HEK293 (cell line): ENCODE results near the gene ARHGAP15.

Experiments
- CTCF ChIA-PET: fragments of 350-600 bp; formaldehyde crosslinking; extraction: SDS; loops from one replicate; lab custom pipeline; 2021; ENCODE audit warnings: antibody characterized with exemption; lab: Yijun Ruan, JAX
- POLR2A ChIA-PET: fragments of 300-600 bp; formaldehyde crosslinking; extraction: SDS; loops from one replicate; lab custom pipeline; 2020; ENCODE audit warnings: antibody characterized with exemption, inconsistent platforms; lab: Yijun Ruan, JAX
- H3K27ac ChIP-seq: fragments of 200-500 bp; sonication (Bioruptor generic); 2 replicates; pipeline ENCODE4 v1.5.1; 2014; ENCODE audit warnings: low read depth, low read length, control low read depth, inconsistent platforms; ENCODE audit errors: extremely low read depth
- H3K36me3 ChIP-seq, 2 experiments: fragments of 200-500 bp in 1 of 2; sonication (Bioruptor generic) in 1 of 2; 1 replicate in 1 of 2; 2 replicates in 1 of 2; pipeline ENCODE4 v1.5.1; 2014 to 2017; ENCODE audit warnings: inconsistent platforms in 2 of 2, low read length in 2 of 2; ENCODE audit not compliant: control insufficient read depth in 2 of 2, insufficient read depth in 1 of 2
- H3K4me1 ChIP-seq: fragments of 200-500 bp; sonication (Bioruptor generic); 2 replicates; pipeline ENCODE4 v1.5.1; 2014; ENCODE audit warnings: mild to moderate bottlenecking, low read length, inconsistent platforms; ENCODE audit not compliant: control insufficient read depth, insufficient read depth
- H3K4me3 ChIP-seq: 2 replicates; pipeline ENCODE4 v1.5.1; 2011; ENCODE audit warnings: low read depth, mild to moderate bottlenecking, control low read depth, low read length, moderate library complexity
- H3K9me3 ChIP-seq: fragments of 200-500 bp; sonication (Bioruptor generic); 2 replicates; pipeline ENCODE4 v1.5.1; 2014; ENCODE audit warnings: low read depth, low read length, inconsistent platforms; ENCODE audit not compliant: control insufficient read depth, insufficient read depth
- BCL11B ChIP-seq: fragments of 450-650 bp; formaldehyde crosslinking; IDR thresholded peaks from 2 replicates; pipeline ENCODE4 v1.5.1; 2016; ENCODE audit warnings: low read depth, missing biosample characterization, missing genetic modification characterization
- GFI1B ChIP-seq: fragments of 450-650 bp; formaldehyde crosslinking; IDR thresholded peaks from 2 replicates; pipeline ENCODE4 v1.5.1; 2016; ENCODE audit warnings: missing biosample characterization, missing genetic modification characterization
- KLF16 ChIP-seq: fragments of 450-650 bp; formaldehyde crosslinking; IDR thresholded peaks from 2 replicates; pipeline ENCODE4 v1.5.1; 2017; ENCODE audit warnings: missing biosample characterization, missing genetic modification characterization
- MEIS1 ChIP-seq: sonication (generic); formaldehyde crosslinking; IDR thresholded peaks from 2 replicates; pipeline ENCODE4 v1.8.1; 2022; ENCODE audit warnings: missing genetic modification reagents, mild to moderate bottlenecking, borderline replicate concordance
- SP3 ChIP-seq: fragments of 450-650 bp; formaldehyde crosslinking; IDR thresholded peaks from 2 replicates; pipeline ENCODE4 v1.5.1; 2016; ENCODE audit warnings: missing biosample characterization, missing genetic modification characterization
- ZFP3 ChIP-seq: fragments of 450-650 bp; formaldehyde crosslinking; IDR thresholded peaks from 2 replicates; pipeline ENCODE4 v1.5.1; 2016; ENCODE audit warnings: low read depth, missing biosample characterization, missing genetic modification characterization
- ZFP69B ChIP-seq: fragments of 450-650 bp; formaldehyde crosslinking; IDR thresholded peaks from 2 replicates; pipeline ENCODE4 v1.5.1; 2016; ENCODE audit warnings: missing biosample characterization, missing genetic modification characterization
- ZNF10 ChIP-seq: fragments of 450-650 bp; formaldehyde crosslinking; IDR thresholded peaks from 2 replicates; pipeline ENCODE4 v1.5.1; 2017; ENCODE audit warnings: missing biosample characterization, missing genetic modification characterization
- ZNF133 ChIP-seq: fragments of 450-650 bp; formaldehyde crosslinking; IDR thresholded peaks from 2 replicates; pipeline ENCODE4 v1.5.1; 2016; ENCODE audit warnings: missing biosample characterization, missing genetic modification characterization
- ZNF16 ChIP-seq: fragments of 450-650 bp; formaldehyde crosslinking; IDR thresholded peaks from 2 replicates; pipeline ENCODE4 v1.5.1; 2016; ENCODE audit warnings: low read depth, missing biosample characterization, missing genetic modification characterization
- ZNF169 ChIP-seq: fragments of 450-650 bp; formaldehyde crosslinking; IDR thresholded peaks from 2 replicates; pipeline ENCODE4 v1.5.1; 2016; ENCODE audit warnings: missing biosample characterization, missing genetic modification characterization
- ZNF221 ChIP-seq: fragments of 450-650 bp; formaldehyde crosslinking; IDR thresholded peaks from 2 replicates; pipeline ENCODE4 v1.5.1; 2017; ENCODE audit warnings: missing biosample characterization, missing genetic modification characterization, borderline replicate concordance
- ZNF23 ChIP-seq: fragments of 450-650 bp; formaldehyde crosslinking; IDR thresholded peaks from 2 replicates; pipeline ENCODE4 v1.5.1; 2016; ENCODE audit warnings: missing biosample characterization, missing genetic modification characterization, borderline replicate concordance
- ZNF311 ChIP-seq: fragments of 450-650 bp; formaldehyde crosslinking; IDR thresholded peaks from 2 replicates; pipeline ENCODE4 v1.5.1; 2017; ENCODE audit warnings: missing biosample characterization, missing genetic modification characterization, borderline replicate concordance
- ZNF404 ChIP-seq: fragments of 450-650 bp; formaldehyde crosslinking; IDR thresholded peaks from 2 replicates; pipeline ENCODE4 v1.5.1; 2017; ENCODE audit warnings: missing biosample characterization, missing genetic modification characterization
- ZNF488 ChIP-seq: fragments of 450-650 bp; formaldehyde crosslinking; IDR thresholded peaks from 2 replicates; pipeline ENCODE4 v1.5.1; 2016; ENCODE audit warnings: missing biosample characterization, missing genetic modification characterization
- ZNF521 ChIP-seq: fragments of 450-650 bp; formaldehyde crosslinking; IDR thresholded peaks from 2 replicates; pipeline ENCODE4 v1.5.1; 2017; ENCODE audit warnings: missing biosample characterization, mild to moderate bottlenecking, missing genetic modification characterization
- ZNF558 ChIP-seq: fragments of 450-650 bp; formaldehyde crosslinking; IDR thresholded peaks from 2 replicates; pipeline ENCODE4 v1.5.1; 2016; ENCODE audit warnings: missing biosample characterization, missing genetic modification characterization
- ZNF645 ChIP-seq: fragments of 450-650 bp; formaldehyde crosslinking; IDR thresholded peaks from 2 replicates; pipeline ENCODE4; 2016; ENCODE audit warnings: missing biosample characterization, missing genetic modification characterization
- ZNF654 ChIP-seq: fragments of 450-650 bp; formaldehyde crosslinking; IDR thresholded peaks from 2 replicates; pipeline ENCODE4 v1.5.1; 2016; ENCODE audit warnings: low read depth, missing biosample characterization, missing genetic modification characterization
- ZNF670 ChIP-seq: fragments of 450-650 bp; formaldehyde crosslinking; IDR thresholded peaks from 2 replicates; pipeline ENCODE4 v1.5.1; 2016; ENCODE audit warnings: missing biosample characterization, missing genetic modification characterization, low read depth
- ZNF677 ChIP-seq: fragments of 450-650 bp; IDR thresholded peaks from 2 replicates; pipeline ENCODE4 v1.5.0; 2018; ENCODE audit warnings: missing biosample characterization, mild to moderate bottlenecking, missing genetic modification characterization, moderate library complexity
- ZNF747 ChIP-seq: fragments of 450-650 bp; formaldehyde crosslinking; IDR thresholded peaks from 2 replicates; pipeline ENCODE4 v1.5.1; 2016; ENCODE audit warnings: missing biosample characterization, missing genetic modification characterization
- ZSCAN23 ChIP-seq: fragments of 450-650 bp; formaldehyde crosslinking; IDR thresholded peaks from 2 replicates; pipeline ENCODE4 v1.5.1; 2016; ENCODE audit warnings: missing biosample characterization, missing genetic modification characterization
- ZXDB ChIP-seq: fragments of 450-650 bp; formaldehyde crosslinking; IDR thresholded peaks from 2 replicates; pipeline ENCODE4 v1.5.1; 2016; ENCODE audit warnings: missing biosample characterization, missing genetic modification characterization
- TF ChIP-seq, protein P1 (sequence below): fragments of 450-650 bp; formaldehyde crosslinking; IDR thresholded peaks from 2 replicates; pipeline ENCODE4 v1.5.1; 2016; ENCODE audit warnings: missing biosample characterization, missing genetic modification characterization
- TF ChIP-seq, protein P2 (sequence below): fragments of 450-650 bp; formaldehyde crosslinking; IDR thresholded peaks from 2 replicates; pipeline ENCODE4 v1.5.1; 2016; ENCODE audit warnings: missing biosample characterization, missing genetic modification characterization
- TF ChIP-seq, protein P3 (sequence below): fragments of 450-650 bp; formaldehyde crosslinking; IDR thresholded peaks from 2 replicates; pipeline ENCODE4 v1.5.1; 2016; ENCODE audit warnings: missing biosample characterization, missing genetic modification characterization

Gene ARHGAP15

DNA sequence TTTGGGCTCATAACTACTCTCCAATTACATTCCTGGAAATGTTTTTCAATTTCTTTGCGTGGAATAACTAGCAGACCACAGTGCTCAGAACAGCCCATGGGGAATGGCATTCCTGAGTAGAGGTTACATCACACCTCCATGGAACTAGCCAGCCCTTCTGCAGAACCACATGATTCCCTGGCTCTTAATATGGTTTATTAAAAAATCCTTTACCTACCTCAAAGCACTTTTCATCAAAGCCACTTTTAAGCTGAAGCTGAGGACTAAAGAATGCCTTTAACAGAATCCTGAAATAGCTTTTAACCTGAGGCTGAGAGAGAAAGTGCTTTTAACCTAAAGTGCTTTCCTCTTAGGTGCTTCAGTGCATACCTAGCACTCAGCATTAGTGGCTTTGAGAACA lies 376.3 kb downstream of the ARHGAP15 start:
- H3K4me3 ChIP-seq = no peak overlapping the region
- H3K4me1 ChIP-seq = no peaks in the 10 kb centered on the region
- H3K9me3 ChIP-seq = no peaks in the 10 kb centered on the region
- no peak overlapping the region for H3K27ac ChIP-seq
- no peaks in the 10 kb centered on the region for H3K36me3 ChIP-seq
- ChIA-PET POLR2A (no interaction called here), CTCF (no interaction called here)
- no peak for TF ChIP-seq KLF16

- no peak overlapping the region for H3K4me3 ChIP-seq
- H3K9me3 ChIP-seq = no peaks in the 10 kb centered on the region
- POLR2A ChIA-PET = no interaction called here
- no peak overlapping the region for H3K27ac ChIP-seq
- no peaks in the 10 kb centered on the region for H3K36me3 ChIP-seq
- no peaks in the 10 kb centered on the region for H3K4me1 ChIP-seq
- CTCF ChIA-PET = interaction anchor here (0.6 to 1.6 kb wide), 12 partner anchors 10 to 1442 kb away, joined by 3 to 7 read pairs (median 3); no protein-coding TSS in a partner anchor
- no peak for TF ChIP-seq ZFP3
- TF ChIP-seq ZNF488 = no peak
- TF ChIP-seq, protein P1, sequence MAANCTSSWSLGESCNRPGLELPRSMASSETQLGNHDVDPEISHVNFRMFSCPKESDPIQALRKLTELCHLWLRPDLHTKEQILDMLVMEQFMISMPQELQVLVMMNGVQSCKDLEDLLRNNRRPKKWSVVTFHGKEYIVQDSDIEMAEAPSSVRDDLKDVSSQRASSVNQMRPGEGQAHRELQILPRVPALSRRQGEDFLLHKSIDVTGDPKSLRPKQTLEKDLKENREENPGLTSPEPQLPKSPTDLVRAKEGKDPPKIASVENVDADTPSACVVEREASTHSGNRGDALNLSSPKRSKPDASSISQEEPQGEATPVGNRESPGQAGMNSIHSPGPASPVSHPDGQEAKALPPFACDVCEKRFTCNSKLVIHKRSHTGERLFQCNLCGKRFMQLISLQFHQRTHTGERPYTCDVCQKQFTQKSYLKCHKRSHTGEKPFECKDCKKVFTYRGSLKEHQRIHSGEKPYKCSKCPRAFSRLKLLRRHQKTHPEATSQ (tag by site-specific recombination) = no peak
- TF ChIP-seq ZNF16 (tag by site-specific recombination) = no peak
- peak; percentile 78 for TF ChIP-seq ZNF654
- TF ChIP-seq ZNF169 = no peak
- TF ChIP-seq ZNF521 (tag by site-specific recombination) = no peak
- TF ChIP-seq GFI1B (tag by site-specific recombination) = no peak
- 0 out of 2 replicates have a peak, but pooled peaks have one; percentile 37 for TF ChIP-seq ZNF10
- no peak for TF ChIP-seq ZNF677 (tag by site-specific recombination)
- TF ChIP-seq ZNF558 = no peak
- no peak for TF ChIP-seq BCL11B (tag by site-specific recombination)
- no peak for TF ChIP-seq ZXDB (tag by site-specific recombination)
- no peak for TF ChIP-seq ZNF221
- no peak for TF ChIP-seq MEIS1 (CRISPR knock-in tag)
- TF ChIP-seq, protein P2, sequence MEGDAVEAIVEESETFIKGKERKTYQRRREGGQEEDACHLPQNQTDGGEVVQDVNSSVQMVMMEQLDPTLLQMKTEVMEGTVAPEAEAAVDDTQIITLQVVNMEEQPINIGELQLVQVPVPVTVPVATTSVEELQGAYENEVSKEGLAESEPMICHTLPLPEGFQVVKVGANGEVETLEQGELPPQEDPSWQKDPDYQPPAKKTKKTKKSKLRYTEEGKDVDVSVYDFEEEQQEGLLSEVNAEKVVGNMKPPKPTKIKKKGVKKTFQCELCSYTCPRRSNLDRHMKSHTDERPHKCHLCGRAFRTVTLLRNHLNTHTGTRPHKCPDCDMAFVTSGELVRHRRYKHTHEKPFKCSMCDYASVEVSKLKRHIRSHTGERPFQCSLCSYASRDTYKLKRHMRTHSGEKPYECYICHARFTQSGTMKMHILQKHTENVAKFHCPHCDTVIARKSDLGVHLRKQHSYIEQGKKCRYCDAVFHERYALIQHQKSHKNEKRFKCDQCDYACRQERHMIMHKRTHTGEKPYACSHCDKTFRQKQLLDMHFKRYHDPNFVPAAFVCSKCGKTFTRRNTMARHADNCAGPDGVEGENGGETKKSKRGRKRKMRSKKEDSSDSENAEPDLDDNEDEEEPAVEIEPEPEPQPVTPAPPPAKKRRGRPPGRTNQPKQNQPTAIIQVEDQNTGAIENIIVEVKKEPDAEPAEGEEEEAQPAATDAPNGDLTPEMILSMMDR = peak; percentile 69; the same call in 1 of the 2 replicates
- no peak for TF ChIP-seq ZFP69B (tag by site-specific recombination)
- no peak for TF ChIP-seq ZSCAN23 (tag by site-specific recombination)
- TF ChIP-seq ZNF404 (tag by site-specific recombination) = no peak
- no peak for TF ChIP-seq SP3 (tag by site-specific recombination)
- no peak for TF ChIP-seq ZNF747 (tag by site-specific recombination)
- no peak for TF ChIP-seq ZNF670 (tag by site-specific recombination)
- no peak for TF ChIP-seq ZNF23
- no peak for TF ChIP-seq ZNF311 (tag by site-specific recombination)
- TF ChIP-seq, protein P3, sequence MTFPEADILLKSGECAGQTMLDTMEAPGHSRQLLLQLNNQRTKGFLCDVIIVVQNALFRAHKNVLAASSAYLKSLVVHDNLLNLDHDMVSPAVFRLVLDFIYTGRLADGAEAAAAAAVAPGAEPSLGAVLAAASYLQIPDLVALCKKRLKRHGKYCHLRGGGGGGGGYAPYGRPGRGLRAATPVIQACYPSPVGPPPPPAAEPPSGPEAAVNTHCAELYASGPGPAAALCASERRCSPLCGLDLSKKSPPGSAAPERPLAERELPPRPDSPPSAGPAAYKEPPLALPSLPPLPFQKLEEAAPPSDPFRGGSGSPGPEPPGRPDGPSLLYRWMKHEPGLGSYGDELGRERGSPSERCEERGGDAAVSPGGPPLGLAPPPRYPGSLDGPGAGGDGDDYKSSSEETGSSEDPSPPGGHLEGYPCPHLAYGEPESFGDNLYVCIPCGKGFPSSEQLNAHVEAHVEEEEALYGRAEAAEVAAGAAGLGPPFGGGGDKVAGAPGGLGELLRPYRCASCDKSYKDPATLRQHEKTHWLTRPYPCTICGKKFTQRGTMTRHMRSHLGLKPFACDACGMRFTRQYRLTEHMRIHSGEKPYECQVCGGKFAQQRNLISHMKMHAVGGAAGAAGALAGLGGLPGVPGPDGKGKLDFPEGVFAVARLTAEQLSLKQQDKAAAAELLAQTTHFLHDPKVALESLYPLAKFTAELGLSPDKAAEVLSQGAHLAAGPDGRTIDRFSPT (tag by site-specific recombination) = no peak
- no peak for TF ChIP-seq ZNF645
- 0 out of 2 replicates have a peak, but pooled peaks have one; percentile 17 for TF ChIP-seq ZNF133 (tag by site-specific recombination)
Measured at GRCh38 chr2:143513081-143513480, 383.9 kb downstream of the ARHGAP15 start.
